Measurements from ENCODE around the gene NR0B2. TPM values are rescaled to one million over a fixed set of nuclear protein-coding genes. Genes with fewer than 3 reads are reported as not detected.
A peak's percentile ranks its signal among the peaks of the same experiment; 100 is the strongest.

The NR0B2 gene
- total and polyA plus RNA-seq, 10 of the 15 experiments (the other 5 are each of a cell fraction or from before 2014, with no cell fraction given) = not detected

DNA sequence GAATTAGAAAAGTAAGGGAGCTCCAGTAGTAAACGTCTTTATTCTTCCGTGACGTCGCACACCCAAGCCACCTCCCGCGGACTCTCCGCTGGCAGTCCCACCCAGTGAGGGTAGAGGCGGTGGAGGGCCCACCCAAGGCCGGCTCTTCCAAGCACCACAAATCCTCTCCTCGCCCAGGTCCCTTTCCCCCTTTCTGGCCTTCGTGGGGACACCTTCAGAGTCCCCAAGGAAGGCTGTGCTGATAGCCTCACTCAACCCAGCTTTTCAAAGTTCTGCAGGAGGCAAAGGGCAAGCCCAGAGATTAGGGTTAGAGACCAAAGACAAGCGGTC, 23.3 kb downstream of the NR0B2 start:
- POLR2A ChIA-PET = interaction anchor here (0.5 to 3.1 kb wide), 6 partner anchors 10 to 52 kb away, joined by 3 to 33 read pairs (median 6); partner anchors contain the start of gene GPATCH3
- WGBS (ENCODE audit: insufficient coverage, insufficient replicate concordance, low lambda C conversion rate, missing lambda C conversion rate) = 24% methylated on average over 12 of the region's 12 CpGs
- TF ChIP-seq, protein P1, sequence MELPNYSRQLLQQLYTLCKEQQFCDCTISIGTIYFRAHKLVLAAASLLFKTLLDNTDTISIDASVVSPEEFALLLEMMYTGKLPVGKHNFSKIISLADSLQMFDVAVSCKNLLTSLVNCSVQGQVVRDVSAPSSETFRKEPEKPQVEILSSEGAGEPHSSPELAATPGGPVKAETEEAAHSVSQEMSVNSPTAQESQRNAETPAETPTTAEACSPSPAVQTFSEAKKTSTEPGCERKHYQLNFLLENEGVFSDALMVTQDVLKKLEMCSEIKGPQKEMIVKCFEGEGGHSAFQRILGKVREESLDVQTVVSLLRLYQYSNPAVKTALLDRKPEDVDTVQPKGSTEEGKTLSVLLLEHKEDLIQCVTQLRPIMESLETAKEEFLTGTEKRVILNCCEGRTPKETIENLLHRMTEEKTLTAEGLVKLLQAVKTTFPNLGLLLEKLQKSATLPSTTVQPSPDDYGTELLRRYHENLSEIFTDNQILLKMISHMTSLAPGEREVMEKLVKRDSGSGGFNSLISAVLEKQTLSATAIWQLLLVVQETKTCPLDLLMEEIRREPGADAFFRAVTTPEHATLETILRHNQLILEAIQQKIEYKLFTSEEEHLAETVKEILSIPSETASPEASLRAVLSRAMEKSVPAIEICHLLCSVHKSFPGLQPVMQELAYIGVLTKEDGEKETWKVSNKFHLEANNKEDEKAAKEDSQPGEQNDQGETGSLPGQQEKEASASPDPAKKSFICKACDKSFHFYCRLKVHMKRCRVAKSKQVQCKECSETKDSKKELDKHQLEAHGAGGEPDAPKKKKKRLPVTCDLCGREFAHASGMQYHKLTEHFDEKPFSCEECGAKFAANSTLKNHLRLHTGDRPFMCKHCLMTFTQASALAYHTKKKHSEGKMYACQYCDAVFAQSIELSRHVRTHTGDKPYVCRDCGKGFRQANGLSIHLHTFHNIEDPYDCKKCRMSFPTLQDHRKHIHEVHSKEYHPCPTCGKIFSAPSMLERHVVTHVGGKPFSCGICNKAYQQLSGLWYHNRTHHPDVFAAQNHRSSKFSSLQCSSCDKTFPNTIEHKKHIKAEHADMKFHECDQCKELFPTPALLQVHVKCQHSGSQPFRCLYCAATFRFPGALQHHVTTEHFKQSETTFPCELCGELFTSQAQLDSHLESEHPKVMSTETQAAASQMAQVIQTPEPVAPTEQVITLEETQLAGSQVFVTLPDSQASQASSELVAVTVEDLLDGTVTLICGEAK (IDR thresholded peaks at IDR 0.05; ENCODE audit: borderline replicate concordance) = peak; percentile 48; the same call in 1 of the 2 replicates
- no peak for TF ChIP-seq RCOR1 (conservative IDR thresholded peaks at IDR 0.05; ENCODE audit: low read depth, low read length)
- TF ChIP-seq, protein P2, sequence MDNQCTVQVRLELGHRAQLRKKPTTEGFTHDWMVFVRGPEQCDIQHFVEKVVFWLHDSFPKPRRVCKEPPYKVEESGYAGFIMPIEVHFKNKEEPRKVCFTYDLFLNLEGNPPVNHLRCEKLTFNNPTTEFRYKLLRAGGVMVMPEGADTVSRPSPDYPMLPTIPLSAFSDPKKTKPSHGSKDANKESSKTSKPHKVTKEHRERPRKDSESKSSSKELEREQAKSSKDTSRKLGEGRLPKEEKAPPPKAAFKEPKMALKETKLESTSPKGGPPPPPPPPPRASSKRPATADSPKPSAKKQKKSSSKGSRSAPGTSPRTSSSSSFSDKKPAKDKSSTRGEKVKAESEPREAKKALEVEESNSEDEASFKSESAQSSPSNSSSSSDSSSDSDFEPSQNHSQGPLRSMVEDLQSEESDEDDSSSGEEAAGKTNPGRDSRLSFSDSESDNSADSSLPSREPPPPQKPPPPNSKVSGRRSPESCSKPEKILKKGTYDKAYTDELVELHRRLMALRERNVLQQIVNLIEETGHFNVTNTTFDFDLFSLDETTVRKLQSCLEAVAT (IDR thresholded peaks at IDR 0.05) = peak; percentile 48; the same call in 1 of the 2 replicates
- TF ChIP-seq POLR2AphosphoS5 (IDR thresholded peaks at IDR 0.05; ENCODE audit: low read length) = 0 out of 2 replicates have a peak, but pooled peaks have one; percentile 4
- TF ChIP-seq HDGF (IDR thresholded peaks at IDR 0.05) = 0 out of 2 replicates have a peak, but pooled peaks have one; percentile 8
- no peak for TF ChIP-seq ZBED1 (IDR thresholded peaks at IDR 0.05; ENCODE audit: borderline replicate concordance)
- TF ChIP-seq NR2F1 (conservative IDR thresholded peaks at IDR 0.05) = no peak
- no peak for TF ChIP-seq SMAD1 (IDR thresholded peaks at IDR 0.05; ENCODE audit: low read depth, partially characterized antibody)
- TF ChIP-seq SMARCA5 (IDR thresholded peaks at IDR 0.05) = no peak

More for the DNA sequence above, 23.3 kb downstream of the NR0B2 start:
- TSS peak; percentile 98 for BruUV-seq (replicated peaks)
- Histone ChIP-seq H2AFZ (ENCODE audit: control insufficient read depth, low read depth, low read length) (peak overlapping the region; percentile 71), H3K9me3 (replicated peaks; ENCODE audit: control insufficient read depth, insufficient read depth, low read length) (no peaks in the 10 kb centered on the region), H3K4me3 (peak overlapping the region; percentile 96), H3K4me1 (ENCODE audit: control insufficient read depth, insufficient read depth, low read length) (peaks cover 9% of the 10 kb centered on the region), H3K36me3 (ENCODE audit: control insufficient read depth in 2 of 2, insufficient read depth in 2 of 2, low read length in 1 of 2) (peaks cover 7 to 10% of the 10 kb centered on the region in 2 experiments), H3K27ac (ENCODE audit: control insufficient read depth, insufficient read depth) (peak overlapping the region; percentile 82), H3K27me3 (replicated peaks in 1 of 2; ENCODE audit: control insufficient read depth in 2 of 2, insufficient read depth in 2 of 2, low read length in 1 of 2) (no peaks in the 10 kb centered on the region), H3K9ac (ENCODE audit: control insufficient read depth, insufficient read depth, low read length) (peak overlapping the region; percentile 92), H4K20me1 (ENCODE audit: control insufficient read depth, insufficient read depth) (0 out of 2 replicates have a peak, but pooled peaks cover 3% of the 10 kb centered on the region), H3K79me2 (ENCODE audit: control insufficient read depth, insufficient read depth, low read length) (peaks cover 23% of the 10 kb centered on the region), H3K4me2 (ENCODE audit: control insufficient read depth, insufficient read depth) (peak overlapping the region; percentile 99)
- DNase-seq (ENCODE audit: low read depth, low spot score) (no peak), ATAC-seq (peak; percentile 62), FAIRE-seq (no peak)
- in situ Hi-C loops (cut with MboI) = no loop called here
- SMC1A ChIA-PET (ENCODE audit: uncharacterized antibody, unreplicated experiment) = interaction anchor here (0.6 to 4.4 kb wide), 9 partner anchors 9 to 288 kb away, joined by 3 to 18 read pairs (median 3); partner anchors contain the start of gene GPATCH3
- intact Hi-C loops (cut with micrococcal nuclease; ENCODE audit: unreplicated experiment) = no loop called here
- CTCF ChIA-PET = interaction anchor here (0.6 to 2.8 kb wide), 10 partner anchors 9 to 360 kb away, joined by 3 to 12 read pairs (median 6); partner anchors contain the start of gene GPATCH3
- RAD21 ChIA-PET (ENCODE audit: unreplicated experiment) = interaction anchor here (0.6 to 2.0 kb wide), 6 partner anchors 10 to 390 kb away, joined by 3 to 12 read pairs (median 4); partner anchors contain the start of genes GPATCH3 and PIGV
